Right atrium auricular region (tissue), 2 donors: ENCODE measurements around the gene PHF23. TPM values are rescaled to one million over a fixed set of nuclear protein-coding genes. Genes with fewer than 3 reads are reported as not detected.

Source experiments
- DNase-seq: peaks from one replicate; pipeline ENCODE4 v3.0.0-alpha.2; 2019; ENCODE audit warnings: low spot score
- H3K27ac ChIP-seq, 2 donors: fragments of 200-600 bp; sonication (generic); 1 replicate in 1 of 2; 2 replicates in 1 of 2; pipeline ENCODE4 v1.5.1; 2016 to 2019
- H3K27me3 ChIP-seq, 2 donors: fragments of 200-600 bp; sonication (generic); one replicate each; pipeline versions ENCODE4 v1.5.1 to v1.6.0; 2017 to 2019
- H3K36me3 ChIP-seq: fragments of 200-600 bp; sonication (generic); one replicate; pipeline ENCODE4 v1.5.1; 2016
- H3K4me1 ChIP-seq, 2 donors: fragments of 200-600 bp; sonication (generic); one replicate each; pipeline versions ENCODE4 v1.5.1 to v1.6.0; 2017 to 2019
- H3K4me3 ChIP-seq, 2 donors: fragments of 200-600 bp; sonication (generic); 1 replicate in 1 of 2; 2 replicates in 1 of 2; pipeline ENCODE4 v1.5.1; 2017 to 2019; ENCODE audit warnings: mild to moderate bottlenecking in 1 of 2, moderate library complexity in 1 of 2
- H3K9me3 ChIP-seq, 2 donors: fragments of 200-600 bp; sonication (generic); one replicate each; pipeline ENCODE4 v1.5.1; 2019
- microRNA counts, 2 donors: library from miRNA; unstranded; fragments of <30 nt; microRNA quantifications; one replicate each; lab custom pipeline; 2016 to 2017
- microRNA-seq, 2 donors: library from miRNA; unstranded; fragments of <30 nt; microRNA quantifications; one replicate each; pipeline ENCODE4, GENCODE V29; 2016 to 2017; ENCODE audit warnings: borderline number of aligned reads in 2 of 2, borderline replicate concordance in 1 of 2
- total RNA-seq, 2 donors: library from RNA; depleted of rRNA; stranded (reverse); fragments of >200 nt; gene quantifications; one replicate each; pipeline ENCODE4 v1.1.0, GENCODE V29; 2016
- TF ChIP-seq, protein P1 (sequence below), 2 donors: fragments of 200-600 bp; sonication (generic); IDR thresholded peaks; one replicate each; pipeline ENCODE4 v1.5.1; 2019; ENCODE audit warnings: antibody characterized with exemption in 2 of 2

Gene PHF23
- total RNA-seq, 2 donors from 2014 or later: 10.0 to 22.4 TPM

GRCh38 chr17:7191571-7192270, 47.5 kb downstream of the PHF23 start:
- Histone ChIP-seq H3K27ac (no peak overlapping the region), H3K9me3 (no peaks in the 10 kb centered on the region), H3K4me1 (no peaks in the 10 kb centered on the region), H3K4me3 (no peak overlapping the region), H3K36me3 (peaks cover 33% of the 10 kb centered on the region), H3K27me3 (no peaks in the 10 kb centered on the region)
- no peak for DNase-seq
- TF ChIP-seq, protein P1, sequence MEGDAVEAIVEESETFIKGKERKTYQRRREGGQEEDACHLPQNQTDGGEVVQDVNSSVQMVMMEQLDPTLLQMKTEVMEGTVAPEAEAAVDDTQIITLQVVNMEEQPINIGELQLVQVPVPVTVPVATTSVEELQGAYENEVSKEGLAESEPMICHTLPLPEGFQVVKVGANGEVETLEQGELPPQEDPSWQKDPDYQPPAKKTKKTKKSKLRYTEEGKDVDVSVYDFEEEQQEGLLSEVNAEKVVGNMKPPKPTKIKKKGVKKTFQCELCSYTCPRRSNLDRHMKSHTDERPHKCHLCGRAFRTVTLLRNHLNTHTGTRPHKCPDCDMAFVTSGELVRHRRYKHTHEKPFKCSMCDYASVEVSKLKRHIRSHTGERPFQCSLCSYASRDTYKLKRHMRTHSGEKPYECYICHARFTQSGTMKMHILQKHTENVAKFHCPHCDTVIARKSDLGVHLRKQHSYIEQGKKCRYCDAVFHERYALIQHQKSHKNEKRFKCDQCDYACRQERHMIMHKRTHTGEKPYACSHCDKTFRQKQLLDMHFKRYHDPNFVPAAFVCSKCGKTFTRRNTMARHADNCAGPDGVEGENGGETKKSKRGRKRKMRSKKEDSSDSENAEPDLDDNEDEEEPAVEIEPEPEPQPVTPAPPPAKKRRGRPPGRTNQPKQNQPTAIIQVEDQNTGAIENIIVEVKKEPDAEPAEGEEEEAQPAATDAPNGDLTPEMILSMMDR (IDR thresholded peaks at IDR 0.05): no peak

GRCh38 chr17:7191069-7191468, 48.2 kb downstream of the PHF23 start:
- Histone ChIP-seq H3K4me3 (no peak overlapping the region), H3K9me3 (no peaks in the 10 kb centered on the region), H3K4me1 (no peaks in the 10 kb centered on the region), H3K27me3 (no peaks in the 10 kb centered on the region), H3K27ac (no peak overlapping the region), H3K36me3 (peaks cover 27% of the 10 kb centered on the region)
- DNase-seq: no peak
- TF ChIP-seq, protein P1 (IDR thresholded peaks at IDR 0.05): no peak

- Histone ChIP-seq H3K4me3 (no peak overlapping the region), H3K9me3 (no peaks in the 10 kb centered on the region), H3K27ac (no peak overlapping the region), H3K27me3 (no peaks in the 10 kb centered on the region), H3K36me3 (peaks cover 20% of the 10 kb centered on the region), H3K4me1 (no peaks in the 10 kb centered on the region)
- TF ChIP-seq, protein P1 (IDR thresholded peaks at IDR 0.05): no peak
- DNase-seq: no peak
Observed at GRCh38 chr17:7190276-7190917, 48.9 kb downstream of the PHF23 start.

DNA sequence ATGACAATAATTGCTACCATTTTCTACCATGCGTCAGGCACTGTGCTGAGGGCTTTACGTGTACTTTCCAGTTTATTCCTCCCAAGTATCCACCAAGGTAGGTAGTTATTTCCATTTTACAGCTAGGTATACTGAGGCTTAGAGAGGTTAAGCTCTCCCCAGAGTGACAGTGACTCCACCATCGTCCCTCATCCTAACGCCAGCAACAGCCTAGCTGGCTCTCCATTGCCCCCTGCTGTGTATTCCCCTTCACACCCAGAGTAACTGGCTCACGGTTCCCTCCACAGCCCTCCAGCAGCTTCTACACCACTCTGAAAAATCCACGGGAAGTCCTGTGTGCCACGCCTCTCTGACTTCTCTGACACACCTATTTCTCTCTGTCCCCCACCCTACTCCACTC, 53.0 kb downstream of the PHF23 start:
- H3K36me3 ChIP-seq: no peaks in the 10 kb centered on the region
- no peak overlapping the region for H3K27ac ChIP-seq
- H3K9me3 ChIP-seq: no peaks in the 10 kb centered on the region
- TF ChIP-seq, protein P1 (IDR thresholded peaks at IDR 0.05): no peak
- H3K4me1 ChIP-seq: no peaks in the 10 kb centered on the region
- DNase-seq: no peak
- H3K4me3 ChIP-seq: no peak overlapping the region
- no peaks in the 10 kb centered on the region for H3K27me3 ChIP-seq

MicroRNA genes within 50 kb of the gene (microRNA counts, 767-probe panel; counts per million panel counts)
- 0 to 31.0 counts per million in 2 donors for microRNA hsa-miR-324-3p (lab: Ali Mortazavi, UCI)
- microRNA hsa-miR-324-5p (lab: Ali Mortazavi, UCI): 2,511 to 5,314 counts per million in 2 donors

Small RNA genes within 50 kb of the gene (microRNA-seq; reads per million reads assigned to microRNA genes)
- gene MIR324: 975 to 1,279 reads per million in 2 donors

Other genes with a start within 250 kb of the PHF23 start
- gene ALOX12, start 243.4 kb downstream of the PHF23 start, total RNA-seq: under 1 TPM in 1 of 2 donors, not detected in 1; 0.47 TPM
- 100 to 1,000 TPM; 231 to 334 TPM for gene RNASEK, start 226.8 kb downstream of the PHF23 start, total RNA-seq
- 1 to 10 TPM; 6.1 to 9.2 TPM for gene BCL6B, start 216.4 kb downstream of the PHF23 start, total RNA-seq
- gene SLC16A13, start 203.4 kb downstream of the PHF23 start, total RNA-seq: under 1 TPM; 0.70 to 0.71 TPM
- gene SLC16A11, start 195.4 kb downstream of the PHF23 start, total RNA-seq: 1 to 10 TPM; 1.9 to 3.4 TPM
- gene CLEC10A, start 159.2 kb downstream of the PHF23 start, total RNA-seq: 1 to 10 TPM; 1.4 to 3.6 TPM
- gene ASGR2, start 124.6 kb downstream of the PHF23 start, total RNA-seq: under 1 TPM in 1 of 2 donors, not detected in 1; 0.33 TPM
- 1 to 10 TPM in 1 of 2 donors, not detected in 1; 1.6 TPM for gene ASGR1, start 60.1 kb downstream of the PHF23 start, total RNA-seq
- 10 to 100 TPM; 15.1 to 33.4 TPM for gene DLG4, start 19.6 kb downstream of the PHF23 start, total RNA-seq
- 100 to 1,000 TPM; 695 to 758 TPM for gene ACADVL, start 19.5 kb downstream of the PHF23 start, total RNA-seq
- 10 to 100 TPM; 18.1 to 19.9 TPM for gene DVL2, start 4.9 kb downstream of the PHF23 start, total RNA-seq
- 100 to 1,000 TPM; 226 to 469 TPM for gene GABARAP, start 3.0 kb upstream of the PHF23 start, total RNA-seq
- gene CTDNEP1, start 12.3 kb upstream of the PHF23 start, total RNA-seq: 10 to 100 TPM; 55.0 to 77.2 TPM
- gene ELP5, start 12.8 kb upstream of the PHF23 start, total RNA-seq: 10 to 100 TPM; 28.1 to 70.7 TPM
- 1 to 10 TPM in 1 of 2 donors, not detected in 1; 2.3 TPM for gene CLDN7, start 23.0 kb upstream of the PHF23 start, total RNA-seq
- 100 to 1,000 TPM in 1 of 2 donors, 10 to 100 TPM in 1; 70.3 to 151 TPM for gene SLC2A4, start 42.3 kb upstream of the PHF23 start, total RNA-seq
- gene YBX2, start 55.2 kb upstream of the PHF23 start, total RNA-seq: 1 to 10 TPM; 2.9 to 3.0 TPM
- gene EIF5A, start 68.2 kb upstream of the PHF23 start, total RNA-seq: 100 to 1,000 TPM; 131 to 164 TPM
- 10 to 100 TPM; 80.4 to 97.0 TPM for gene GPS2, start 75.9 kb upstream of the PHF23 start, total RNA-seq
- 10 to 100 TPM in 1 of 2 donors, 1 to 10 TPM in 1; 9.5 to 12.8 TPM for gene NEURL4, start 89.9 kb upstream of the PHF23 start, total RNA-seq
- 1 to 10 TPM; 5.1 to 6.7 TPM for gene ACAP1, start 97.1 kb upstream of the PHF23 start, total RNA-seq
- 1 to 10 TPM; 4.2 to 6.9 TPM for gene KCTD11, start 112.7 kb upstream of the PHF23 start, total RNA-seq
- not detected for gene TMEM95, start 115.7 kb upstream of the PHF23 start, total RNA-seq
- 1 to 10 TPM; 4.1 to 4.8 TPM for gene TNK1, start 141.6 kb upstream of the PHF23 start, total RNA-seq
- gene PLSCR3, start 155.1 kb upstream of the PHF23 start, total RNA-seq: 10 to 100 TPM; 17.2 to 21.6 TPM
- gene TMEM256, start 164.6 kb upstream of the PHF23 start, total RNA-seq: 10 to 100 TPM; 43.4 to 64.8 TPM
- 10 to 100 TPM in 1 of 2 donors, 1 to 10 TPM in 1; 6.3 to 12.2 TPM for gene NLGN2, start 168.4 kb upstream of the PHF23 start, total RNA-seq
- not detected for gene SPEM1, start 180.9 kb upstream of the PHF23 start, total RNA-seq
- not detected for gene SPEM2, start 186.2 kb upstream of the PHF23 start, total RNA-seq
- not detected for gene SPEM3, start 189.4 kb upstream of the PHF23 start, total RNA-seq
- 1 to 10 TPM; 3.7 to 5.6 TPM for gene TMEM102, start 196.0 kb upstream of the PHF23 start, total RNA-seq
- gene FGF11, start 200.1 kb upstream of the PHF23 start, total RNA-seq: 10 to 100 TPM; 18.6 to 20.9 TPM
- 10 to 100 TPM; 15.8 to 19.0 TPM for gene CHRNB1, start 205.6 kb upstream of the PHF23 start, total RNA-seq
- gene ZBTB4, start 240.2 kb upstream of the PHF23 start, total RNA-seq: 10 to 100 TPM; 50.5 to 67.3 TPM
- not detected for gene SLC35G6, start 242.0 kb upstream of the PHF23 start, total RNA-seq
- gene POLR2A, start 244.9 kb upstream of the PHF23 start, total RNA-seq: 10 to 100 TPM; 28.4 to 41.2 TPM